Keratinocyte (primary cell): ENCODE results near the gene DIPK2B.

Experiments
- EZH2 ChIP-seq: IDR thresholded peaks from one replicate; pipeline ENCODE4 v1.6.1; 2012; ENCODE audit warnings: inconsistent platforms, mild to moderate bottlenecking, low read length, moderate library complexity
- TF ChIP-seq, protein P1 (sequence below), 3 experiments: IDR thresholded peaks in 1 of 3; conservative IDR thresholded peaks in 1 of 3; optimal IDR thresholded peaks in 1 of 3; 2 replicates in 2 of 3; 3 replicates in 1 of 3; pipeline versions ENCODE3 to v1.5.1; 2011; ENCODE audit warnings: low read length in 3 of 3, mild to moderate bottlenecking in 3 of 3, moderate library complexity in 2 of 3, control low read depth in 1 of 3, inconsistent platforms in 1 of 3; ENCODE audit not compliant: insufficient read depth in 2 of 3; ENCODE audit errors: extremely low read depth in 1 of 3

DNA sequence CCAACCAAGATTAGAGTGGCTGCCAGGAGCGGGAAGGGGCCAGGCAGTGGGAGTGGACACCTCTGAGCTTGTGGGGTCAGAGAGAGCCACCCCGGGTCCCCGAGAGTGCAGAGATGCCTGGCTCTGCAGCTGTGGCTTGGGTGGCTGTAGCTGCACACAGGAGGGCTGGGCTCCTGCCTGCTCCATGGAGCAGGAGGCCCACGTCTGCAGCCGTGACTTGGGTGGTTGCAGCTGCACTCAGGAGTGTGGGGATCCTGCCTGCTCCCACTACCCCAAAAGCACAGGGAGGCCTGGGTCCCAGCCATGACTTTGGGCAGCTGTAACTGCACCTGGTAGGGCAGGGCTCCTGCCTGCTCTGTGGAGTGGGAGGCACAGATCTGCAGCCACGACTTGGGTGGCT is 28.7 kb upstream of the DIPK2B start:
- TF ChIP-seq, protein P1, sequence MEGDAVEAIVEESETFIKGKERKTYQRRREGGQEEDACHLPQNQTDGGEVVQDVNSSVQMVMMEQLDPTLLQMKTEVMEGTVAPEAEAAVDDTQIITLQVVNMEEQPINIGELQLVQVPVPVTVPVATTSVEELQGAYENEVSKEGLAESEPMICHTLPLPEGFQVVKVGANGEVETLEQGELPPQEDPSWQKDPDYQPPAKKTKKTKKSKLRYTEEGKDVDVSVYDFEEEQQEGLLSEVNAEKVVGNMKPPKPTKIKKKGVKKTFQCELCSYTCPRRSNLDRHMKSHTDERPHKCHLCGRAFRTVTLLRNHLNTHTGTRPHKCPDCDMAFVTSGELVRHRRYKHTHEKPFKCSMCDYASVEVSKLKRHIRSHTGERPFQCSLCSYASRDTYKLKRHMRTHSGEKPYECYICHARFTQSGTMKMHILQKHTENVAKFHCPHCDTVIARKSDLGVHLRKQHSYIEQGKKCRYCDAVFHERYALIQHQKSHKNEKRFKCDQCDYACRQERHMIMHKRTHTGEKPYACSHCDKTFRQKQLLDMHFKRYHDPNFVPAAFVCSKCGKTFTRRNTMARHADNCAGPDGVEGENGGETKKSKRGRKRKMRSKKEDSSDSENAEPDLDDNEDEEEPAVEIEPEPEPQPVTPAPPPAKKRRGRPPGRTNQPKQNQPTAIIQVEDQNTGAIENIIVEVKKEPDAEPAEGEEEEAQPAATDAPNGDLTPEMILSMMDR (optimal IDR thresholded peaks at IDR 0.05 in 1 of 3, IDR thresholded peaks at IDR 0.05 in 1 of 3, conservative IDR thresholded peaks at IDR 0.05 in 1 of 3; ENCODE audit: extremely low read depth in 1 of 3, insufficient read depth in 2 of 3, low read length in 3 of 3) = no peak
- TF ChIP-seq EZH2 = no peak
